Fibroblast of pulmonary artery (primary cell): ENCODE measurements around the gene GJB6.

Source experiments
- DNase-seq: peaks from one replicate; pipeline ENCODE4 v3.0.0-alpha.2; 2010; ENCODE audit warnings: low read depth
- H3K4me3 ChIP-seq: replicated peaks from 2 replicates; pipeline ENCODE4 v1.5.1; 2011; ENCODE audit warnings: low read depth, mild to moderate bottlenecking, control low read depth, low read length, moderate library complexity
- TF ChIP-seq, protein P1 (sequence below): IDR thresholded peaks from 2 replicates; pipeline ENCODE4 v1.5.1; 2011; ENCODE audit warnings: mild to moderate bottlenecking, control low read depth, low read length, inconsistent platforms; ENCODE audit errors: missing control alignments

The GJB6 gene

DNA sequence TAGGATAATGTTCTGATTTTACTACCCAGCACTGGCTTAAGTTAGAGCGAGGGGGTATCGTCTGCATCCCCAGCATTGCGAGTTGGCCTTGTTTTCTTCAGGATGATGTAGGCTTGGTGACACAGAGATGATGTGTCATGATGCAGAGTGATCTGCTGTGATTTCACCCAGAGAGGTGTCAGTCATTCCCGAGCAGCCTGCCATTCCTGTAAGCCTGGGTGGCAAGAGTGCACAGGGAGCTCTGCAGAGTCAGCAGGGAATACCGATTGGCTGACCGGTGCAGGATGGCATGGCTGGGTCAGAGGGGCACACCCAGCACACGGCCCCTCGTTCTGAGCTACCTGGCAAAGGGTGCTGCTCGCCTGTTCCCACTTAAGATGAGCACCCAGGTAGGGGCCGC lies 15.8 kb upstream of the GJB6 start:
- H3K4me3 ChIP-seq, result no peak overlapping the region
- DNase-seq, result no peak
- TF ChIP-seq, protein P1, sequence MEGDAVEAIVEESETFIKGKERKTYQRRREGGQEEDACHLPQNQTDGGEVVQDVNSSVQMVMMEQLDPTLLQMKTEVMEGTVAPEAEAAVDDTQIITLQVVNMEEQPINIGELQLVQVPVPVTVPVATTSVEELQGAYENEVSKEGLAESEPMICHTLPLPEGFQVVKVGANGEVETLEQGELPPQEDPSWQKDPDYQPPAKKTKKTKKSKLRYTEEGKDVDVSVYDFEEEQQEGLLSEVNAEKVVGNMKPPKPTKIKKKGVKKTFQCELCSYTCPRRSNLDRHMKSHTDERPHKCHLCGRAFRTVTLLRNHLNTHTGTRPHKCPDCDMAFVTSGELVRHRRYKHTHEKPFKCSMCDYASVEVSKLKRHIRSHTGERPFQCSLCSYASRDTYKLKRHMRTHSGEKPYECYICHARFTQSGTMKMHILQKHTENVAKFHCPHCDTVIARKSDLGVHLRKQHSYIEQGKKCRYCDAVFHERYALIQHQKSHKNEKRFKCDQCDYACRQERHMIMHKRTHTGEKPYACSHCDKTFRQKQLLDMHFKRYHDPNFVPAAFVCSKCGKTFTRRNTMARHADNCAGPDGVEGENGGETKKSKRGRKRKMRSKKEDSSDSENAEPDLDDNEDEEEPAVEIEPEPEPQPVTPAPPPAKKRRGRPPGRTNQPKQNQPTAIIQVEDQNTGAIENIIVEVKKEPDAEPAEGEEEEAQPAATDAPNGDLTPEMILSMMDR, result no peak

DNA sequence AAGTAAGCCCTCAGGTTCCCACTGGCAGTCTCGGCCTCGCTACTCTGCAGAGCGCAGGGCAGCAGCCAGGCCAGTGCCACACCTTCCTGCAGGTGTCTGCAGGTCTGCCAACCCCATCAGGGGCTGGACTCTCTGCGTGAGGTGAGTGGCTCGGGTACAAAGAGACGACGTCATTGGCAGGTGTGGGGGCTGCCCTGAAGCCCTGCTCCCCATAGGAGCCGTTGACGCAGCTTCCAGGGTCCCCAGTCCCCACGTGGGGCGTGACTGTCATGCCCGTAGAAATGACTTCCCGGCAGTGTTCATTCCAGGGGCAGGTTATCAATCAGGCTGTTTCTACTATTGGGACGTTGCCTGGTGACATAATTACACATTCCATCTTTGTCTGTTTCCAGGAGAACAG lies 15.3 kb upstream of the GJB6 start:
- H3K4me3 ChIP-seq, result no peak overlapping the region
- DNase-seq, result no peak
- TF ChIP-seq, protein P1, result no peak

DNA sequence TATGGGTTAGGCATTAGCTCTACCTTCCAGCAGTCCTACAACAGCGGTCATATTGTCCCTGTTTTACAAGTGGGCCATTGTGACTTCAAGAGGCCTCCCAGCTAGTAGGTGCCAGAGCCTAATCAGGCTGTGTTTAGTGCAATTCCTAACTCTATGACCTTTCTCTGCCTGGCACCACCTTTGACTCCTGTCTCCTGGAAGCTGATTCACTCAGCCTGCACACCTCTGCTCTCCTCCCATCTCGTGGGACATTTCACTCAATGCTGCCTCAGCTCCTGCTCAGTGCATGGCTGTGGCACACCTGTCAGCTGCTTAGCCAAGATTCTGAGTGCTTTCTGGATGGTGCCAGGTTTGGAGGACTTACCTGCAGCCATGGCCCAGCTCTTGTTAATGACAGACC lies 9.5 kb upstream of the GJB6 start:
- H3K4me3 ChIP-seq, result no peak overlapping the region
- TF ChIP-seq, protein P1, result no peak
- DNase-seq, result no peak

DNA sequence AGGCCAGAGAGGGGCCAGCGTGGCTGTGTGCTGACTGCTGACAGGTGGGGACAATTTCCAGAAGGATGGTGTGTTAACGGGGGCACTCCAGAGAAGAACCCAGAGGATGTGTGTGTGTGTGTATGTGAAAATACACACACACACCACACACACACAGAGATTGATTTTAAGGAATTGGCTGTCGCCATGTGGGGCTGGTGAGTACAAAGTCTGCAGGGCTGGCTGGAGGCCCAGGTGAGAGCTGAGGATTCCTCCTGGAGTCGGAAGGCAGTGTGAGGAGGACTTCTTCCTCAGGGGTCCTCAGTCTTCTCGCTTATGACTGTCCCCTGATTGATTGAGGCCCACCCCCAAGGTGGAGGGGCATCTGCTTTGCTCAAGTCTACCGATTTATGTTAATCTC lies 7.6 kb upstream of the GJB6 start:
- no peak overlapping the region for H3K4me3 ChIP-seq
- TF ChIP-seq, protein P1, result no peak
- DNase-seq, result no peak

DNA sequence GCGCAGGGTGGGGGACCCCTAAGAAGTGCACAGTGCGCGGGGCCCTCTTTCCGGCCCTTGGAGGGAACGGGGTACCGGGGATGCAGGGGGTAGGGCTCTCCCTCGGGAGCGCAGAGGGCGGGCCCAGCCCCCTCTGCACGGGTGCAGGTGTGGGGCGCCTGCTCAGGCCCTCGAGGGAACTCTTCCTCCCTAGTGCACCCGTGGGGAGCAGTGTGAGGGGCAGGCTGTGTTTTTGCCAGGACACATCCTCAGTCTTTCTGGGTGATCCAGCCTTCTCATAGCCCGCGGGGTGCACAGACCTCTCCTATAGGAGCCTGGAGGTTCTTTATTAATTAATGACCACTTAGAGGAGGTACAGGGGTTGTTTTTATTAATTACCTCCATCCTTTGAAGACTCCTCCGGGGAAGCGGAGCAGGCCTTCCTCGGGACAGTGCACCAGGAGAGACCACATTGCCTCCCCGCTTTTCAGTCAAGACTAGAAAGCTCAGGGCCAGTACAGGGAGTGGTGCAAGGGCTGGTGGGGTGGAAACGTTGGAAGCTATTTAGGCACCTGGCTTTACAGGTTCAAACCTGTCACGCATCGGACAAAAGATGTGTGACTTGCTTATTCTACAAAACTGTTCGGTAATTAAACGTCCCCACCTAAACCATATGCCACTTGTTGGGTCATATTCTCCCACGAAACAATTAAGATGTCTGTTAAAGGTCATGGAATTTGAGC lies 598 bp upstream of the GJB6 start:
- no peak for DNase-seq
- no peak overlapping the region for H3K4me3 ChIP-seq
- TF ChIP-seq, protein P1, result no peak

DNA sequence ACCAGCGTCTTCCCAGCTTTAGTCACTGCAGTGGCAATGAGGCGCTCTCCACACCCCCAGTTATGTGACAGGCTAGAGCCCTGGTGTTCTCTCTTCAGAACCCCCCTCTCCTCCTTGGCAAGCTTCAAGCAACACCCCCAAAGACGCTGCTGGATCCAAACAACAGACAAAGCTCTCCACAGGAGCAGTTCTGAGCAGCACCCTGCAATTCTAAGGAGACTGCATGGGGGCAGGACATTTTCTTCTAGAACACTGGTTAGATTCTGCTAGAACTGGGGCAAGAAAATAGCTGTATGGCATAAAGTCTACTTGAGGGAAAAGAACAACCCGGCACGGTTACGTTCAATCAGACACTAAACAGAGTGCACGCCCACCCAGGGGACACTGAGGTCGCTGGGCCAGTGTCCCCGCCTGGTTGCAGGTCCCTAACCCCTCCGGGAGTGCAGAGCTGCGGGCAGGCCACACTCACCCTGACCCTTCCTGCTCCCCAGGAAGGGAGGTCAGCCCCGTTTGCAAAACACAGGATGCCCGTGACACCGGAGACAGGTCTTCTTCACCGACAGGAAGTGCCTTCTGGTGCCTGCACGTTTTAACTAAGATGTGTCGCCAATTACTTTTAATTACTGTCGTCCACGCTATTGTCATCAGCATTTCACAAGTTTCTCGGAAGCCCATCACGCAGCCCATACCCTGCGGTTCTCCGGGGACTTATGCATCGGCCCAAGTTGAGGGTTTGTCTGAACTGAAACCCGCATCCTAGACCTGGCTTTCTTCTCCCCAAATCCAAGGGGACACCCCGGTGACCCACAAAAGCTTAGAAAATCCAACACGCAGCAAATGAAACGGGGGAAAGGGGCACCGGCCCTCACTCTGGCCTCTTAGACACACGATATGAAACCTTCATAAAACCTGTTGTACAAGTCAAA lies 943 bp downstream of the GJB6 start:
- H3K4me3 ChIP-seq, result no peak overlapping the region
- TF ChIP-seq, protein P1, result no peak
- no peak for DNase-seq
